RWPE2 (cell line): ENCODE results near the gene DCLRE1B.

ENCODE experiments used
- ATAC-seq: fragments of 200-7000 bp; cut with Tn5 transposase; 3 replicates; pipeline ENCODE4 v1.9.1; 2021; ENCODE audit warnings: low read depth
- DNase-seq: peaks from one replicate; pipeline ENCODE4 v3.0.0-alpha.2; 2020; ENCODE audit warnings: low spot score
- H3K27ac ChIP-seq: fragments of 450-650 bp; 2 replicates; pipeline ENCODE4 v1.5.1; 2017; ENCODE audit warnings: mild to moderate bottlenecking; ENCODE audit not compliant: poor library complexity, severe bottlenecking
- H3K27me3 ChIP-seq: fragments of 250-450 bp; sonication (Bioruptor Pico); 2 replicates; pipeline ENCODE4 v1.5.1; 2021; ENCODE audit warnings: mild to moderate bottlenecking, moderate library complexity; ENCODE audit not compliant: insufficient read depth, poor library complexity, severe bottlenecking
- H3K36me3 ChIP-seq: fragments of 250-450 bp; sonication (Bioruptor Pico); 2 replicates; pipeline ENCODE4 v1.5.1; 2020; ENCODE audit warnings: low read depth, mild to moderate bottlenecking, moderate library complexity
- H3K4me1 ChIP-seq: fragments of 250-450 bp; sonication (Bioruptor Pico); 2 replicates; pipeline ENCODE4 v1.5.1; 2021; ENCODE audit warnings: mild to moderate bottlenecking, moderate library complexity; ENCODE audit not compliant: insufficient read depth, poor library complexity, severe bottlenecking
- H3K4me3 ChIP-seq: fragments of 250-450 bp; sonication (Bioruptor Pico); 2 replicates; pipeline ENCODE4 v1.5.1; 2021; ENCODE audit warnings: mild to moderate bottlenecking, moderate library complexity; ENCODE audit not compliant: severe bottlenecking
- H3K9me3 ChIP-seq: fragments of 250-450 bp; sonication (Bioruptor Pico); 2 replicates; pipeline ENCODE4 v1.5.1; 2021; ENCODE audit warnings: mild to moderate bottlenecking, moderate library complexity; ENCODE audit not compliant: severe bottlenecking
- TF ChIP-seq, protein P1 (sequence below): fragments of 450-650 bp; IDR thresholded peaks from one replicate; pipeline ENCODE4 v1.5.1; 2017; ENCODE audit warnings: mild to moderate bottlenecking, moderate library complexity; ENCODE audit not compliant: poor library complexity, severe bottlenecking

DCLRE1B gene

GRCh38 chr1:113874012-113874879 is 30.9 kb upstream of the DCLRE1B start:
- TF ChIP-seq, protein P1, sequence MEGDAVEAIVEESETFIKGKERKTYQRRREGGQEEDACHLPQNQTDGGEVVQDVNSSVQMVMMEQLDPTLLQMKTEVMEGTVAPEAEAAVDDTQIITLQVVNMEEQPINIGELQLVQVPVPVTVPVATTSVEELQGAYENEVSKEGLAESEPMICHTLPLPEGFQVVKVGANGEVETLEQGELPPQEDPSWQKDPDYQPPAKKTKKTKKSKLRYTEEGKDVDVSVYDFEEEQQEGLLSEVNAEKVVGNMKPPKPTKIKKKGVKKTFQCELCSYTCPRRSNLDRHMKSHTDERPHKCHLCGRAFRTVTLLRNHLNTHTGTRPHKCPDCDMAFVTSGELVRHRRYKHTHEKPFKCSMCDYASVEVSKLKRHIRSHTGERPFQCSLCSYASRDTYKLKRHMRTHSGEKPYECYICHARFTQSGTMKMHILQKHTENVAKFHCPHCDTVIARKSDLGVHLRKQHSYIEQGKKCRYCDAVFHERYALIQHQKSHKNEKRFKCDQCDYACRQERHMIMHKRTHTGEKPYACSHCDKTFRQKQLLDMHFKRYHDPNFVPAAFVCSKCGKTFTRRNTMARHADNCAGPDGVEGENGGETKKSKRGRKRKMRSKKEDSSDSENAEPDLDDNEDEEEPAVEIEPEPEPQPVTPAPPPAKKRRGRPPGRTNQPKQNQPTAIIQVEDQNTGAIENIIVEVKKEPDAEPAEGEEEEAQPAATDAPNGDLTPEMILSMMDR: peak; percentile 21
- no peak overlapping the region for H3K4me3 ChIP-seq
- DNase-seq (no peak), ATAC-seq (peak; percentile 68)
- H3K36me3 ChIP-seq: no peaks in the 10 kb centered on the region
- H3K4me1 ChIP-seq: peaks cover 4% of the 10 kb centered on the region
- H3K9me3 ChIP-seq: no peaks in the 10 kb centered on the region
- no peak overlapping the region for H3K27ac ChIP-seq
- no peaks in the 10 kb centered on the region for H3K27me3 ChIP-seq

- no peak for ATAC-seq
- Histone ChIP-seq H3K4me1 (peaks cover 4% of the 10 kb centered on the region), H3K27me3 (no peaks in the 10 kb centered on the region), H3K36me3 (no peaks in the 10 kb centered on the region), H3K4me3 (no peak overlapping the region), H3K9me3 (no peaks in the 10 kb centered on the region), H3K27ac (no peak overlapping the region)
- TF ChIP-seq, protein P1: no peak
- no peak for DNase-seq
Observed at GRCh38 chr1:113875714-113876113, 29.4 kb upstream of the DCLRE1B start.

GRCh38 chr1:113876176-113876575 is 28.9 kb upstream of the DCLRE1B start:
- no peaks in the 10 kb centered on the region for H3K27me3 ChIP-seq
- ATAC-seq: no peak
- DNase-seq: no peak
- H3K4me3 ChIP-seq: no peak overlapping the region
- H3K4me1 ChIP-seq: peaks cover 4% of the 10 kb centered on the region
- no peaks in the 10 kb centered on the region for H3K9me3 ChIP-seq
- TF ChIP-seq, protein P1: no peak
- no peak overlapping the region for H3K27ac ChIP-seq
- H3K36me3 ChIP-seq: no peaks in the 10 kb centered on the region

- Histone ChIP-seq H3K27me3 (no peaks in the 10 kb centered on the region), H3K27ac (no peak overlapping the region), H3K4me1 (no peaks in the 10 kb centered on the region), H3K36me3 (no peaks in the 10 kb centered on the region), H3K4me3 (no peak overlapping the region), H3K9me3 (no peaks in the 10 kb centered on the region)
- DNase-seq (no peak), ATAC-seq (no peak)
- TF ChIP-seq, protein P1: no peak
Observed at GRCh38 chr1:113879739-113880038, 25.4 kb upstream of the DCLRE1B start.

GRCh38 chr1:113881661-113882060 is 23.5 kb upstream of the DCLRE1B start:
- TF ChIP-seq, protein P1: no peak
- Histone ChIP-seq H3K27ac (no peak overlapping the region), H3K27me3 (no peaks in the 10 kb centered on the region), H3K9me3 (no peaks in the 10 kb centered on the region), H3K4me3 (no peak overlapping the region), H3K36me3 (no peaks in the 10 kb centered on the region), H3K4me1 (no peaks in the 10 kb centered on the region)
- ATAC-seq: no peak
- DNase-seq: no peak
